K562 (cell line): ENCODE results near the gene SMIM10L2A. TPM values are rescaled to one million over a fixed set of nuclear protein-coding genes. Genes with fewer than 3 reads are reported as not detected.
"Not testable (repeated sequence)": the region's sequence is repeated elsewhere in the genome, so short reads cannot be mapped to it uniquely, and the experiment has no call there.

Source experiments
- ATAC-seq: fragments of 200-7000 bp; cut with Tn5 transposase; 3 replicates; pipeline ENCODE4 v1.9.1; 2020; ENCODE audit warnings: moderate library complexity
- BruUV-seq: library from RNA; stranded (reverse); fragments of 400-500 nt; replicated peaks from 2 replicates; lab custom pipeline; 2021; lab: Mats Ljungman, UMichigan
- CTCF ChIA-PET: fragments of 300-600 bp; formaldehyde crosslinking; extraction: SDS; loops from one replicate; lab custom pipeline; 2021; ENCODE audit warnings: low intra/inter-chr PET ratio; lab: Yijun Ruan, JAX
- POLR2A ChIA-PET: fragments of 300-600, 350-650 bp; sonication (Branson Sonifier 250); formaldehyde crosslinking; extraction: SDS; loops from one replicate; lab custom pipeline; 2021; ENCODE audit warnings: antibody characterized with exemption, inconsistent platforms; lab: Yijun Ruan, JAX
- DNase-seq, 4 experiments: peaks; one replicate each; pipeline versions ENCODE4 v3.0.0 to v3.0.0-alpha.2; 2011 to 2018; ENCODE audit warnings: low spot score in 3 of 4, mixed read lengths in 3 of 4; ENCODE audit errors: extremely low read depth in 1 of 4
- FAIRE-seq: peaks from 2 replicates; lab custom pipeline; 2011; peaks lifted over from hg19 to GRCh38; lab: Jason Lieb, UNC
- H2AFZ ChIP-seq: 2 replicates; pipeline ENCODE4 v1.6.0; 2011; ENCODE audit warnings: low read depth, low read length, control low read depth, inconsistent platforms
- H3K27ac ChIP-seq: fragments of 200-600 bp; 3 replicates; pipeline ENCODE4 v1.8.0; 2011; ENCODE audit warnings: low read depth, mild to moderate bottlenecking, control low read depth, inconsistent platforms, low read length, moderate library complexity, mixed read lengths; ENCODE audit errors: extremely low read depth
- H3K27me3 ChIP-seq, 2 experiments: fragments of 300-600 bp in 1 of 2; 2 replicates in 1 of 2; 3 replicates in 1 of 2; pipeline versions ENCODE4 v1.6.0 to v1.8.0; 2011; ENCODE audit warnings: inconsistent platforms in 2 of 2, low read length in 2 of 2, mild to moderate bottlenecking in 1 of 2, mixed read lengths in 1 of 2, moderate library complexity in 1 of 2; ENCODE audit not compliant: control insufficient read depth in 2 of 2, insufficient read depth in 2 of 2
- H3K36me3 ChIP-seq: fragments of 300-600 bp; 3 replicates; pipeline ENCODE4 v1.8.0; 2011; ENCODE audit warnings: mild to moderate bottlenecking, low read length, inconsistent platforms; ENCODE audit not compliant: control insufficient read depth, insufficient read depth
- H3K4me1 ChIP-seq, 2 experiments: fragments of 200-600 bp in 1 of 2; replicated peaks in 1 of 2; 2 replicates in 1 of 2; 3 replicates in 1 of 2; pipeline versions ENCODE4 v1.5.1 to v1.8.0; 2011; ENCODE audit warnings: inconsistent platforms in 2 of 2, low read length in 2 of 2, mild to moderate bottlenecking in 1 of 2, mixed read lengths in 1 of 2, moderate library complexity in 1 of 2; ENCODE audit not compliant: control insufficient read depth in 2 of 2, insufficient read depth in 2 of 2
- H3K4me2 ChIP-seq: 2 replicates; pipeline ENCODE4 v1.6.1; 2011; ENCODE audit warnings: low read length, control low read depth, inconsistent platforms, mixed read lengths; ENCODE audit not compliant: insufficient read depth
- H3K4me3 ChIP-seq: fragments of 200-600 bp; sonication (generic), shearing (Covaris generic); 2 replicates; pipeline ENCODE4 v1.5.1; 2016; ENCODE audit warnings: control low read depth, inconsistent platforms
- H3K79me2 ChIP-seq: fragments of 200-600 bp; 3 replicates; pipeline ENCODE4 v1.8.0; 2011; ENCODE audit warnings: low read length, inconsistent platforms; ENCODE audit not compliant: control insufficient read depth, insufficient read depth
- H3K9ac ChIP-seq, 2 experiments: 2 replicates each; pipeline versions ENCODE4 v1.6.0 to v1.6.1; 2011; ENCODE audit warnings: low read depth in 2 of 2, low read length in 2 of 2, control low read depth in 1 of 2, inconsistent platforms in 1 of 2, mild to moderate bottlenecking in 1 of 2, mixed read lengths in 1 of 2; ENCODE audit not compliant: insufficient read depth in 1 of 2
- H3K9me1 ChIP-seq: one replicate; pipeline ENCODE4 v1.6.0; 2011; ENCODE audit warnings: inconsistent platforms, mild to moderate bottlenecking, low read length, moderate library complexity; ENCODE audit not compliant: control insufficient read depth, insufficient read depth
- H3K9me3 ChIP-seq: replicated peaks from 2 replicates; pipeline ENCODE4 v1.5.1; 2011; ENCODE audit warnings: low read depth, low read length, inconsistent platforms; ENCODE audit not compliant: control insufficient read depth, insufficient read depth
- H4K20me1 ChIP-seq: replicated peaks from 2 replicates; pipeline ENCODE4 v1.6.1; 2011; ENCODE audit warnings: low read length, inconsistent platforms, mixed read lengths; ENCODE audit not compliant: control insufficient read depth, insufficient read depth
- WGBS: fragments of 100-300 bp; shearing (Covaris generic); methylation state at CpG from one replicate; pipeline ENCODE4 v1.1.6; 2016; ENCODE audit warnings: low coverage, mixed read lengths; ENCODE audit not compliant: insufficient coverage; ENCODE audit errors: missing lambda C conversion rate; 5-methylcytosine and 5-hydroxymethylcytosine counted together
- in situ Hi-C: fragments of 300-500 bp; cut with MboI; formaldehyde crosslinking; loops from 4 replicates; pipeline ENCODE4 v1.15.0; 2018; ENCODE audit warnings: inconsistent platforms, mixed read lengths
- intact Hi-C: fragments of 100-400 bp; cut with micrococcal nuclease; formaldehyde crosslinking; loops from 2 replicates; pipeline ENCODE4 v1.14.2; 2022
- polyA plus RNA-seq, 8 experiments: library from polyadenylated mRNA; depleted of rRNA in 4 of 8; stranded (reverse) in 5 of 8; unstranded in 3 of 8; fragments of >200 nt; fragmentation: Nextera tagmentation in 2 of 8; fragmentation: Illumina TruSeq in 1 of 8; extraction: Ambion mirVana in 2 of 8; extraction: Trizol in 1 of 8; gene quantifications; 2 replicates each; pipeline versions ENCODE4 v1.2.1 to v1.2.3, GENCODE V29; 2011 to 2014; ENCODE audit warnings: inconsistent platforms in 1 of 8, missing spikeins in 1 of 8
- total RNA-seq, 7 experiments: library from RNA; depleted of rRNA in 6 of 7; stranded (reverse); fragments of >200 nt in 6 of 7; fragmentation: Illumina TruSeq in 2 of 7; extraction: Trizol in 2 of 7; gene quantifications; 2 replicates each; pipeline versions ENCODE4 v1.2.1 to v1.2.3, GENCODE V29; 2011 to 2021; ENCODE audit warnings: low replicate concordance in 1 of 7

SMIM10L2A gene
- total and polyA plus RNA-seq, 9 of the 15 experiments (the other 6 are each of a cell fraction or from before 2014, with no cell fraction given): 0.03 to 0.14 (median 0.09) TPM; not detected in 2

GRCh38 chrX:135422810-135423168 is 1.0 kb downstream of the SMIM10L2A start:
- POLR2A ChIA-PET: interaction anchor here (0.5 kb wide), 1 partner anchor 15 kb away, joined by 3 read pairs; no protein-coding TSS in a partner anchor
- ATAC-seq, H3K9ac ChIP-seq, H4K20me1 ChIP-seq, H3K4me3 ChIP-seq, DNase-seq, H3K4me1 ChIP-seq, in situ Hi-C loops, H2AFZ ChIP-seq, CTCF ChIA-PET, BruUV-seq, H3K9me3 ChIP-seq, H3K27ac ChIP-seq, H3K9me1 ChIP-seq, H3K4me2 ChIP-seq, FAIRE-seq, H3K79me2 ChIP-seq, H3K36me3 ChIP-seq: not testable (repeated sequence)
- peaks cover 0 to 13% of the 10 kb centered on the region in 2 experiments; a peak in 1 of 5 replicates for H3K27me3 ChIP-seq
- 34% methylated on average over 3 of the region's 10 CpGs for WGBS
- intact Hi-C loops: loop anchor here (5.0 kb wide), 1 partner anchor 235 kb away; no protein-coding TSS in a partner anchor

GRCh38 chrX:135423173-135423864 is 1.6 kb downstream of the SMIM10L2A start:
- CTCF ChIA-PET, DNase-seq, H3K4me1 ChIP-seq: not testable (repeated sequence)

More at GRCh38 chrX:135423173-135423864, 1.6 kb downstream of the SMIM10L2A start:
- POLR2A ChIA-PET: interaction anchor here (0.5 kb wide), 1 partner anchor 15 kb away, joined by 3 read pairs; no protein-coding TSS in a partner anchor
- intact Hi-C loops: loop anchor here (5.0 kb wide), 1 partner anchor 236 kb away; no protein-coding TSS in a partner anchor
- H2AFZ ChIP-seq, BruUV-seq, in situ Hi-C loops, H3K9me3 ChIP-seq, FAIRE-seq, H3K9ac ChIP-seq, H4K20me1 ChIP-seq, H3K4me3 ChIP-seq, ATAC-seq, H3K27ac ChIP-seq, H3K79me2 ChIP-seq, H3K4me2 ChIP-seq, H3K9me1 ChIP-seq, H3K36me3 ChIP-seq: not testable (repeated sequence)
- peaks cover 0 to 13% of the 10 kb centered on the region in 2 experiments; a peak in 1 of 5 replicates for H3K27me3 ChIP-seq
- 11% methylated on average over 4 of the region's 9 CpGs for WGBS
